WERI-Rb-1 (cell line): ENCODE measurements around the gene FOXA1.

ENCODE experiments used
- DNase-seq: peaks from one replicate; pipeline ENCODE4 v3.0.0-alpha.2; 2020
- H3K27ac ChIP-seq: fragments of 250-450 bp; sonication (Bioruptor Pico); 2 replicates; pipeline ENCODE4 v1.5.1; 2020; ENCODE audit warnings: mild to moderate bottlenecking, moderate library complexity
- H3K27me3 ChIP-seq: fragments of 250-450 bp; sonication (Bioruptor Pico); 2 replicates; pipeline ENCODE4 v1.5.1; 2021; ENCODE audit warnings: mild to moderate bottlenecking, low read depth, moderate library complexity; ENCODE audit not compliant: insufficient read depth, severe bottlenecking
- H3K36me3 ChIP-seq: fragments of 250-450 bp; sonication (Bioruptor Pico); 2 replicates; pipeline ENCODE4 v1.5.1; 2020; ENCODE audit warnings: mild to moderate bottlenecking, moderate library complexity
- H3K4me3 ChIP-seq: 2 replicates; pipeline ENCODE4 v1.5.1; 2011; ENCODE audit warnings: low read depth, mild to moderate bottlenecking, control low read depth, low read length
- H3K9me3 ChIP-seq: fragments of 250-450 bp; sonication (Bioruptor Pico); 2 replicates; pipeline ENCODE4 v1.5.1; 2021; ENCODE audit warnings: mild to moderate bottlenecking, moderate library complexity; ENCODE audit not compliant: severe bottlenecking
- TF ChIP-seq, protein P1 (sequence below): IDR thresholded peaks from 2 replicates; pipeline ENCODE4 v1.5.1; 2011; ENCODE audit warnings: low read depth, mild to moderate bottlenecking, control low read depth, inconsistent platforms, low read length

The FOXA1 gene

DNA sequence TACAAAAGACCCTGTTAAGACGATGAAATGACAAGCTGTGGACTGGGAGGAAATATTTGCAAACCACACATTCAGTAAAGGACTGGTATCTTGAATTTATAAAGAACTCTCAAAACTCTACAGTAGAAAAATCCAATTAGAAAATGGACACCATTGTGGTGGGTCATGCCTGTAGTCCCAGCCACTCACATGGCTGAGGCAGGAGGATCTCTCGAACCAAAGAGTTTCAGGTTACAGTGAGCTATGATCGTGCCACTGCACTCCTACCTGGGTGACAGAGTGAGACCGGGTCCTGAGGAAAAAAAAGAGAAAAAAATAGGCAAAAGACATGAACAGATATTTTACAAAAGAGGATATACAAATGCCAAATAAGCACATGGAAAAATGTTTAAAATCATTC, 42.3 kb upstream of the FOXA1 start:
- no peak for DNase-seq
- no peak overlapping the region for H3K4me3 ChIP-seq
- peaks cover 4% of the 10 kb centered on the region for H3K27me3 ChIP-seq
- no peaks in the 10 kb centered on the region for H3K9me3 ChIP-seq
- TF ChIP-seq, protein P1, sequence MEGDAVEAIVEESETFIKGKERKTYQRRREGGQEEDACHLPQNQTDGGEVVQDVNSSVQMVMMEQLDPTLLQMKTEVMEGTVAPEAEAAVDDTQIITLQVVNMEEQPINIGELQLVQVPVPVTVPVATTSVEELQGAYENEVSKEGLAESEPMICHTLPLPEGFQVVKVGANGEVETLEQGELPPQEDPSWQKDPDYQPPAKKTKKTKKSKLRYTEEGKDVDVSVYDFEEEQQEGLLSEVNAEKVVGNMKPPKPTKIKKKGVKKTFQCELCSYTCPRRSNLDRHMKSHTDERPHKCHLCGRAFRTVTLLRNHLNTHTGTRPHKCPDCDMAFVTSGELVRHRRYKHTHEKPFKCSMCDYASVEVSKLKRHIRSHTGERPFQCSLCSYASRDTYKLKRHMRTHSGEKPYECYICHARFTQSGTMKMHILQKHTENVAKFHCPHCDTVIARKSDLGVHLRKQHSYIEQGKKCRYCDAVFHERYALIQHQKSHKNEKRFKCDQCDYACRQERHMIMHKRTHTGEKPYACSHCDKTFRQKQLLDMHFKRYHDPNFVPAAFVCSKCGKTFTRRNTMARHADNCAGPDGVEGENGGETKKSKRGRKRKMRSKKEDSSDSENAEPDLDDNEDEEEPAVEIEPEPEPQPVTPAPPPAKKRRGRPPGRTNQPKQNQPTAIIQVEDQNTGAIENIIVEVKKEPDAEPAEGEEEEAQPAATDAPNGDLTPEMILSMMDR, result no peak
- no peak overlapping the region for H3K27ac ChIP-seq
- H3K36me3 ChIP-seq, result no peaks in the 10 kb centered on the region

DNA sequence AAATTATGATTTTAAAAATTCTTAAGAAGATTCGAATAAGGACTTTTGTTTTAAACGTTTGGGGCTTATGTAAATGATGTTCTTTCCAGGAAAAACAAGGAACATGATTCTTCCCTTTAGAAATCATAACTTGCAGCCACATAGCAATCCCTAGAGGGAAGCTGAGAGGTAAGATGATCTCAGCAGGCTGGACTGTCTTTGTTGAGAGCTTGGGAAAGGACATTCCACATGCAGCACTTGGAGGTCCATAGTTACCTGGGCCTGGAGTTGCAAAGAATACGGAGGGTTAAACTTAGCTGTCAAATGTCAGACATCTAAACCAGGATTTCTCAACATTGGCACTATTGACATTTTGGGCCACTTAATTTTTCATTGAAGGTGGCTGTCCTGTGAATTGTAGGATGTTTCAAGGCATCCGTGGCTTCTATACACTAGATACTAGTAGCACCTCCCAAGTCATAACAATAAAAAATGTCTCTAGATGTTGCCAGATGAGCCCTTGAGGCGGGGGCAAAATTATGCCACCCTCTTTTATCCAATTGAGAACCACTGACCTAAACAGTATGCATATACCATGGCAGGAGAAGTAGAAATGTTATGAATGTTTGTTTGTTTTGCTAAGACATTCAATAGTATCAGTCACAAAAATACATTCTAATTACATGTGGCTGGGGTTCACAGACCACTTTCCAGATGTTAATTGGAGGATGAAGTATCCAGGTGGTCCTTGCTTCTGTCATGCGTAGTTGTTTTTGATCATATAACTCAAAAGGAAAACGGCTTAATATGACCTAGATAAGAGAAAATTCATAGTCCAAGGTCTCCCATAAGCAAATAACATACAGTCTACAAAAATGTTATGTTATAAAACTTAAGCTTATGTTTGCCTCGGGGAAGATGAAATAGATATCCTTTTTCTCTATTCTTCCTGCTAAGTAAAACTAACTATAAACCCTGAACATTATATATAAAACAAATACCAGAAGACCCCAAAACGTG, 30.8 kb upstream of the FOXA1 start:
- Histone ChIP-seq H3K9me3 (no peaks in the 10 kb centered on the region), H3K27ac (no peak overlapping the region), H3K27me3 (peaks cover 30% of the 10 kb centered on the region), H3K36me3 (no peaks in the 10 kb centered on the region), H3K4me3 (no peak overlapping the region)
- DNase-seq, result no peak
- TF ChIP-seq, protein P1, result no peak

DNA sequence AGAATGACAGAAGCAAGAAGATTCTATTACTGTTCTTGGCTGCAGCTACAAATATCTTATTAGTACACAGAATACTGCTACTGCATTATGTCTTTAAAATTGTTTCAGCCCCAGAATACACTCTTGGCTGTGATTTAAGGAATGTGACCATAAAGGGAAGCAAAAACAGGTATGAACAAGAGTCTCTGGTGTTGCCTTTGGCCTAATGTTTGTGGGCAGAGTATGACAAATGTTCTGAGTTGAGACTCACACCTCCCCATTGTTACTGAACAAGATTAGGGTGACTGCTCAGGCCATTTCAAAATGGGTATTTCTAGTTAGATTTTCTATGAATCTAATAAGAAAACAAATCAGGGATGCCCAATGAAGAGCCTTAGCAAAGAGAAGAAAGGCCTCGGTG, 28.9 kb upstream of the FOXA1 start:
- Histone ChIP-seq H3K27me3 (peaks cover 41% of the 10 kb centered on the region), H3K27ac (no peak overlapping the region), H3K4me3 (no peak overlapping the region), H3K36me3 (no peaks in the 10 kb centered on the region), H3K9me3 (no peaks in the 10 kb centered on the region)
- DNase-seq, result no peak
- TF ChIP-seq, protein P1, result no peak

DNA sequence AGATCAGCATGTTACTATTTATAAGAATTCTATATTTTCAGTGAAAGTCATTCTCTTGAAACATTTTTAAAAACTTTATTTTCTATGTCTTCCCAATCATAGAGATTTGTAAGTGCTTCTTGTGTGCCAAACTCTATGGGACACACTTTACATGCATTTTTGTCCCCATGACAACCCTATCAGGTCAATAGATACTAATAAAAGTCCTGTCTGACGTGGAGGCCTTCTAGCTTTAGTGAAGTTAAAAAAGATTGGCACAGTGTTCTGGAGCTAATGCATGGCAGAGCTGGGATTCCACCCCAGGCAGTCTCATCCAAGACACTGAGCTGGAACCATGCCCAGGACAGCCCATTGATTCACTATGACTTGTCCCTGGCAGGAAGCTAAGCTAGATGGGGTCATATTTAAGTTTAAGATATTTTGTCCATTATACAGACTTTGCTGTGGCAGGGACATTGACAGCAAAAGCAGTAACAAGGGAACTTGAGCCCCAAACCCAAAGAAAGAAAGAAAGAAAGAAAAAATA, 28.4 kb upstream of the FOXA1 start:
- H3K27ac ChIP-seq, result no peak overlapping the region
- H3K9me3 ChIP-seq, result no peaks in the 10 kb centered on the region
- no peak overlapping the region for H3K4me3 ChIP-seq
- TF ChIP-seq, protein P1, result no peak
- peaks cover 43% of the 10 kb centered on the region for H3K27me3 ChIP-seq
- no peak for DNase-seq
- no peaks in the 10 kb centered on the region for H3K36me3 ChIP-seq

DNA sequence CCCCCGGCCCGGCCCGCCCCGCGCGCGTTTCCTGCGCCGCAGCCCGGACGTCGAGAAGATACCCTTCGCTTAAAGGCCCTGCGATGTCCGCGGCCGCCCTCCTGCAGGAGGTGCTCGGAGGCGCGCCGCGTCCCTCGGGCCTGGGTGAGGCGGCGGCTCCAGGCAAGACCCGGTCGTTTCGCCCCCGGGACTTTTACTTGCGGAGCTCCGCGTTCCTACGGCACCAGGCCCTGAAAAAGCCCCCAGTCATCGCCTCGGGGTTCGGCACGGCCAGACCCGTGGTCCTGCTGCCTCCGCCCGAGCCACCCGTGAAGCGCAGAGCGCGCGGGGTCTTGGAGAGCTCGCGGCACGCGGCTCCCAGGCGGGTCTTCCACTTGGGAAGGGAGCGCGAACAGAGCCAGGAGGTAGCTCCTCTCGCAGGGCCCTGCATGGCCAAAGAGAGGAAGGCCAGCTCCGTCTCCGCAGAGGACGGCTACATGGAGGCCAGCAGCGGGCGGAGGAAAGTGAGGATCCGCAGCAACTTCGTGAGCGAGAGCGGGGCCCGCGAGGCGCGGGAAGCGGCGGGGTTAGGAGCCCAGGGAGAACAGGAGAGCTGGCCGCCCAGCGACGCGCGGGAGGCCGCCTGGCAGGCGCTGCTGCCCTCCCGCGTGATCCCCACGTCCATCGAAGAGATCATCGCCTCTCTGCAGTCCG, 27.3 kb upstream of the FOXA1 start:
- TF ChIP-seq, protein P1, result no peak
- H3K27me3 ChIP-seq, result peaks cover 43% of the 10 kb centered on the region
- no peak overlapping the region for H3K27ac ChIP-seq
- H3K36me3 ChIP-seq, result no peaks in the 10 kb centered on the region
- DNase-seq, result peak; percentile 37
- no peaks in the 10 kb centered on the region for H3K9me3 ChIP-seq
- H3K4me3 ChIP-seq, result peak overlapping the region; percentile 20; the same call in 1 of the 2 replicates
